HepG2 (cell line): ENCODE results near the gene TRPV4. TPM values are rescaled to one million over a fixed set of nuclear protein-coding genes. Genes with fewer than 3 reads are reported as not detected.
A peak's percentile ranks its signal among the peaks of the same experiment; 100 is the strongest.

Source experiments
- ATAC-seq: fragments of 200-7000 bp; cut with Tn5 transposase; 3 replicates; pipeline ENCODE4 v1.9.1; 2020; ENCODE audit warnings: mild to moderate bottlenecking, moderate library complexity
- BruUV-seq: library from RNA; stranded (reverse); fragments of 400-500 nt; replicated peaks from 2 replicates; lab custom pipeline; 2021; lab: Mats Ljungman, UMichigan
- CTCF ChIA-PET: fragments of 300-600 bp; formaldehyde crosslinking; extraction: SDS; loops from one replicate; lab custom pipeline; 2021; ENCODE audit warnings: low total read pairs, inconsistent platforms, low intra/inter-chr PET ratio; lab: Yijun Ruan, JAX
- POLR2A ChIA-PET: fragments of 350-600 bp; sonication (Branson Sonifier 250); formaldehyde crosslinking; loops from one replicate; lab custom pipeline; 2020; ENCODE audit warnings: antibody characterized with exemption, inconsistent platforms; lab: Yijun Ruan, JAX
- DNase-seq: peaks from one replicate; pipeline ENCODE4 v3.0.0-alpha.2; 2015; ENCODE audit warnings: low spot score
- FAIRE-seq: peaks from 3 replicates; lab custom pipeline; 2011; peaks lifted over from hg19 to GRCh38; lab: Jason Lieb, UNC
- H2AFZ ChIP-seq: one replicate; pipeline ENCODE4 v1.6.1; 2011; ENCODE audit warnings: low read length, inconsistent platforms
- H3K27ac ChIP-seq: fragments of 300-600 bp; 3 replicates; pipeline ENCODE4 v1.8.0; 2011; ENCODE audit warnings: mixed run types, mild to moderate bottlenecking, mixed read lengths, low read length, inconsistent platforms; ENCODE audit not compliant: insufficient read depth; ENCODE audit errors: extremely low read length
- H3K27me3 ChIP-seq, 2 experiments: fragments of 200-600 bp in 1 of 2; 2 replicates in 1 of 2; 3 replicates in 1 of 2; pipeline versions ENCODE4 v1.6.0 to v1.8.0; 2011; ENCODE audit warnings: low read length in 2 of 2, mild to moderate bottlenecking in 2 of 2, moderate library complexity in 2 of 2, inconsistent platforms in 1 of 2; ENCODE audit not compliant: insufficient read depth in 2 of 2, control insufficient read depth in 1 of 2
- H3K36me3 ChIP-seq, 2 experiments: fragments of 200-600 bp in 1 of 2; replicated peaks in 1 of 2; 2 replicates in 1 of 2; 3 replicates in 1 of 2; pipeline versions ENCODE4 v1.5.1 to v1.8.0; 2011; ENCODE audit warnings: low read length in 2 of 2, inconsistent platforms in 1 of 2; ENCODE audit not compliant: insufficient read depth in 2 of 2, control insufficient read depth in 1 of 2
- H3K4me1 ChIP-seq: 2 replicates; pipeline ENCODE4 v1.5.1; 2012; ENCODE audit warnings: low read length, inconsistent platforms; ENCODE audit not compliant: insufficient read depth
- H3K4me2 ChIP-seq: 2 replicates; pipeline ENCODE4 v1.6.0; 2011; ENCODE audit warnings: low read depth, low read length, inconsistent platforms
- H3K4me3 ChIP-seq, 3 experiments: fragments of 200-600 bp in 1 of 3; sonication (generic), shearing (Covaris generic) in 1 of 3; replicated peaks in 1 of 3; 2 replicates each; pipeline ENCODE4 v1.5.1; 2011 to 2016; ENCODE audit warnings: low read length in 3 of 3, inconsistent platforms in 2 of 3, low read depth in 2 of 3, mild to moderate bottlenecking in 2 of 3, control low read depth in 1 of 3, mixed read lengths in 1 of 3; ENCODE audit not compliant: insufficient read depth in 1 of 3
- H3K79me2 ChIP-seq: one replicate; pipeline ENCODE4 v1.6.1; 2011; ENCODE audit warnings: low read length, inconsistent platforms; ENCODE audit not compliant: insufficient read depth
- H3K9ac ChIP-seq: 2 replicates; pipeline ENCODE4 v1.6.0; 2011; ENCODE audit warnings: mild to moderate bottlenecking, low read depth, low read length, inconsistent platforms; ENCODE audit not compliant: insufficient read depth
- H3K9me3 ChIP-seq: 2 replicates; pipeline ENCODE4 v1.5.1; 2012; ENCODE audit warnings: mild to moderate bottlenecking, low read length
- H4K20me1 ChIP-seq: 2 replicates; pipeline ENCODE4 v1.6.0; 2011; ENCODE audit warnings: inconsistent platforms, mild to moderate bottlenecking, low read length, moderate library complexity; ENCODE audit not compliant: insufficient read depth
- CTCF ChIP-seq: sonication (generic); formaldehyde crosslinking; IDR thresholded peaks from 2 replicates; pipeline ENCODE4 v1.5.0; 2020; ENCODE audit warnings: mild to moderate bottlenecking, missing genetic modification reagents, moderate library complexity
- DDIT3 ChIP-seq: sonication (generic); formaldehyde crosslinking; IDR thresholded peaks from 2 replicates; pipeline ENCODE4 v1.4.0; 2020; ENCODE audit warnings: mild to moderate bottlenecking, missing genetic modification reagents
- HOXA7 ChIP-seq: sonication (generic); formaldehyde crosslinking; IDR thresholded peaks from 2 replicates; pipeline ENCODE4 v1.8.1; 2022; ENCODE audit warnings: mild to moderate bottlenecking, missing genetic modification reagents, moderate library complexity
- NCOA5 ChIP-seq: sonication (generic); formaldehyde crosslinking; IDR thresholded peaks from 2 replicates; pipeline ENCODE4 v1.4.0; 2020; ENCODE audit warnings: missing genetic modification reagents
- SALL1 ChIP-seq: sonication (generic); formaldehyde crosslinking; IDR thresholded peaks from 2 replicates; pipeline ENCODE4 v1.8.0; 2022; ENCODE audit warnings: mild to moderate bottlenecking, missing genetic modification reagents
- SP5 ChIP-seq: IDR thresholded peaks from 2 replicates; pipeline ENCODE4 v1.6.1; 2016; ENCODE audit warnings: low read depth, borderline replicate concordance
- TAF1 ChIP-seq: sonication (generic); formaldehyde crosslinking; IDR thresholded peaks from 2 replicates; pipeline ENCODE4 v1.4.0; 2020; ENCODE audit warnings: missing genetic modification reagents
- ZBTB38 ChIP-seq: sonication (generic); formaldehyde crosslinking; IDR thresholded peaks from 2 replicates; pipeline ENCODE4 v1.5.1; 2020; ENCODE audit warnings: mild to moderate bottlenecking, missing genetic modification reagents
- ZKSCAN8 ChIP-seq: IDR thresholded peaks from 2 replicates; pipeline ENCODE4 v1.6.1; 2016; ENCODE audit warnings: borderline replicate concordance, missing genetic modification reagents, missing compliant biosample characterization
- WGBS: methylation state at CpG from one replicate; pipeline ENCODE4 v1.1.6; 2017; ENCODE audit warnings: low lambda C conversion rate; 5-methylcytosine and 5-hydroxymethylcytosine counted together
- in situ Hi-C: cut with HindIII; loops from 2 replicates; pipeline ENCODE4 v1.10.0; 2017; ENCODE audit warnings: low pct_unique_long_range_greater_than_20kb; ENCODE audit not compliant: extremely low pct_ligation_motif_present
- intact Hi-C: fragments of 100-400 bp; cut with micrococcal nuclease; formaldehyde crosslinking; loops from one replicate; pipeline ENCODE4 v1.10.0; 2022; ENCODE audit not compliant: unreplicated experiment
- polyA plus RNA-seq, 8 experiments: library from polyadenylated mRNA; depleted of rRNA in 3 of 8; stranded (reverse) in 7 of 8; unstranded in 1 of 8; fragments of >200 nt; fragmentation: Illumina TruSeq in 4 of 8; extraction: Trizol in 4 of 8; gene quantifications; 2 replicates each; pipeline versions ENCODE4 v1.2.1 to v1.2.3, GENCODE V29; 2011 to 2016; ENCODE audit warnings: low read depth in 4 of 8, missing spikeins in 1 of 8, mixed read lengths in 1 of 8; ENCODE audit not compliant: insufficient read depth in 1 of 8
- total RNA-seq, 5 experiments: library from RNA; depleted of rRNA; stranded (reverse); fragments of >200 nt; fragmentation: Illumina TruSeq; extraction: Trizol; gene quantifications; 2 replicates each; pipeline ENCODE4 v1.2.3, GENCODE V29; 2016; ENCODE audit warnings: low read depth in 1 of 5
- TF ChIP-seq, protein P1 (sequence below): sonication (generic); formaldehyde crosslinking; IDR thresholded peaks from 2 replicates; pipeline ENCODE4 v1.5.0; 2020; ENCODE audit warnings: missing genetic modification reagents
- TF ChIP-seq, protein P2 (sequence below): IDR thresholded peaks from 2 replicates; pipeline ENCODE4 v1.6.1; 2016; ENCODE audit warnings: mild to moderate bottlenecking
- TF ChIP-seq, protein P3 (sequence below): sonication (generic); formaldehyde crosslinking; IDR thresholded peaks from 2 replicates; pipeline ENCODE4 v1.4.0; 2020; ENCODE audit warnings: missing genetic modification reagents

Gene TRPV4
- total and polyA plus RNA-seq, 2 of the 13 experiments (the other 11 are each of a cell fraction or from before 2014, with no cell fraction given): 0.66 to 4.7 TPM

DNA sequence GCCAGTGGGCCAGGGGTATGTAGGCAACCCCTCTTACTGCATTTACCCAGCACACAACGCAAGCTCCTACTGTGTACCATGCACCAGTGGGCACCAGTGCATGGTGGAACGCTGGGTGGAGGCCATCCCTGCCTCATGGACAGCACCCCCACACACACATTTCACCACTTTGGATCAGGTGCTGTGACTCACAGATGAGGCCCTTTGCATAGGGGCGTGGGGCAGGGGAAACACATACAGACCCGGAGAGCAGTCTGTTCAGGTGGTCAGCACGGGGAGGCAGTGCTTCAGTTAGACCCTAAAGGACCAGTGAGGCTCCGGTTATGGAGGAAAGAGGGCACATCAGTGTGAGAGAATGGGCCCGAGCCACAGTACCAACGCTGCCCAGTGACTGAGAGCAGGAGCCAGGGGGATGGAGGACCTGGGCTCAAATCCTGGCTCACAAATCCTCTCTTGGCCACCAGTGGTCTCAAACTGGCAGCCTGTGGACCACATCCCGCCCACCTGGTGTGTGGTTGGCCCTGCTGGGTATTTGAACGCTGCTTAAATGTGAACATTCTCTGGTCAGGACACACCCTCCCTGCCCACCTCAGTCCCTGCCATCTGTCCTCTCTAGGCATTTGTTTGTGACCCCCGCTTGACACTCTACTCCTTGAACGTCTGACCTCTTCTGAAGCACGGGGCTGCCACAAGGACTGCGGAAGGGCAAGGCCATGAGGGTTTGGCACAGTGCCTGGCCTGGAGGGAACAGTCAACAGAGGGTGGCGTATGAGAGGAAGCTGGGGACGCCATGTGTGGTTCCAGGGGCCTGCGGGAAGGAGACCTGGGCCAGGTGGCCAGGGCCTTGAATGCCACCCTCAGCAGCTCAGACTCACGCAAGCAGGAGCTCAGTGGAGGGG lies 72.9 kb downstream of the TRPV4 start:
- ChIA-PET POLR2A (interaction anchor here (0.6 kb wide), 1 partner anchor 31 kb away, joined by 4 read pairs; no protein-coding TSS in a partner anchor), CTCF (no interaction called here)
- Histone ChIP-seq H4K20me1 (no peaks in the 10 kb centered on the region), H3K4me1 (peaks cover 16% of the 10 kb centered on the region), H2AFZ (no peak overlapping the region), H3K4me3 (no peak overlapping the region), H3K27me3 (no peaks in the 10 kb centered on the region), H3K27ac (peak overlapping the region; percentile 19), H3K36me3 (peaks cover 1 to 3% of the 10 kb centered on the region in 2 experiments; a peak in 2 of 5 replicates), H3K9me3 (peaks cover 10% of the 10 kb centered on the region; the same call in 1 of the 2 replicates), H3K79me2 (peaks cover 4% of the 10 kb centered on the region), H3K4me2 (no peak overlapping the region), H3K9ac (no peak overlapping the region)
- FAIRE-seq: peak; percentile 21
- WGBS: 84% methylated on average over 16 of the region's 18 CpGs
- peak; percentile 51 for ATAC-seq
- intact Hi-C loops (no loop called here), in situ Hi-C loops (no loop called here)
- peak; percentile 65 for DNase-seq
- no TSS peak for BruUV-seq
- TF ChIP-seq HOXA7 (CRISPR knock-in tag) (no peak), ZKSCAN8 (CRISPR knock-in tag) (no peak), SP5 (CRISPR knock-in tag) (no peak), NCOA5 (no peak), DDIT3 (CRISPR knock-in tag) (no peak), TAF1 (CRISPR knock-in tag) (no peak), CTCF (CRISPR knock-in tag) (0 out of 2 replicates have a peak, but pooled peaks have one; percentile 29), ZBTB38 (peak; percentile 50; the same call in 1 of the 2 replicates), SALL1 (CRISPR knock-in tag) (peak; percentile 44; the same call in 1 of the 2 replicates)
- TF ChIP-seq, protein P1, sequence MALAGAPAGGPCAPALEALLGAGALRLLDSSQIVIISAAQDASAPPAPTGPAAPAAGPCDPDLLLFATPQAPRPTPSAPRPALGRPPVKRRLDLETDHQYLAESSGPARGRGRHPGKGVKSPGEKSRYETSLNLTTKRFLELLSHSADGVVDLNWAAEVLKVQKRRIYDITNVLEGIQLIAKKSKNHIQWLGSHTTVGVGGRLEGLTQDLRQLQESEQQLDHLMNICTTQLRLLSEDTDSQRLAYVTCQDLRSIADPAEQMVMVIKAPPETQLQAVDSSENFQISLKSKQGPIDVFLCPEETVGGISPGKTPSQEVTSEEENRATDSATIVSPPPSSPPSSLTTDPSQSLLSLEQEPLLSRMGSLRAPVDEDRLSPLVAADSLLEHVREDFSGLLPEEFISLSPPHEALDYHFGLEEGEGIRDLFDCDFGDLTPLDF (CRISPR knock-in tag): no peak
- TF ChIP-seq, protein P2, sequence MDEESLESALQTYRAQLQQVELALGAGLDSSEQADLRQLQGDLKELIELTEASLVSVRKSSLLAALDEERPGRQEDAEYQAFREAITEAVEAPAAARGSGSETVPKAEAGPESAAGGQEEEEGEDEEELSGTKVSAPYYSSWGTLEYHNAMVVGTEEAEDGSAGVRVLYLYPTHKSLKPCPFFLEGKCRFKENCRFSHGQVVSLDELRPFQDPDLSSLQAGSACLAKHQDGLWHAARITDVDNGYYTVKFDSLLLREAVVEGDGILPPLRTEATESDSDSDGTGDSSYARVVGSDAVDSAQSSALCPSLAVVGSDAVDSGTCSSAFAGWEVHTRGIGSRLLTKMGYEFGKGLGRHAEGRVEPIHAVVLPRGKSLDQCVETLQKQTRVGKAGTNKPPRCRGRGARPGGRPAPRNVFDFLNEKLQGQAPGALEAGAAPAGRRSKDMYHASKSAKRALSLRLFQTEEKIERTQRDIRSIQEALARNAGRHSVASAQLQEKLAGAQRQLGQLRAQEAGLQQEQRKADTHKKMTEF (CRISPR knock-in tag): no peak; the same call in 1 of the 2 replicates
- TF ChIP-seq, protein P3, sequence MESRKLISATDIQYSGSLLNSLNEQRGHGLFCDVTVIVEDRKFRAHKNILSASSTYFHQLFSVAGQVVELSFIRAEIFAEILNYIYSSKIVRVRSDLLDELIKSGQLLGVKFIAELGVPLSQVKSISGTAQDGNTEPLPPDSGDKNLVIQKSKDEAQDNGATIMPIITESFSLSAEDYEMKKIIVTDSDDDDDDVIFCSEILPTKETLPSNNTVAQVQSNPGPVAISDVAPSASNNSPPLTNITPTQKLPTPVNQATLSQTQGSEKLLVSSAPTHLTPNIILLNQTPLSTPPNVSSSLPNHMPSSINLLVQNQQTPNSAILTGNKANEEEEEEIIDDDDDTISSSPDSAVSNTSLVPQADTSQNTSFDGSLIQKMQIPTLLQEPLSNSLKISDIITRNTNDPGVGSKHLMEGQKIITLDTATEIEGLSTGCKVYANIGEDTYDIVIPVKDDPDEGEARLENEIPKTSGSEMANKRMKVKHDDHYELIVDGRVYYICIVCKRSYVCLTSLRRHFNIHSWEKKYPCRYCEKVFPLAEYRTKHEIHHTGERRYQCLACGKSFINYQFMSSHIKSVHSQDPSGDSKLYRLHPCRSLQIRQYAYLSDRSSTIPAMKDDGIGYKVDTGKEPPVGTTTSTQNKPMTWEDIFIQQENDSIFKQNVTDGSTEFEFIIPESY (CRISPR knock-in tag): peak; percentile 22; the same call in 1 of the 2 replicates
